ENCODE results near the gene KRTAP4-1. TPM values are rescaled to one million over a fixed set of nuclear protein-coding genes. Genes with fewer than 3 reads are reported as not detected.
"Not testable (repeated sequence)": the region's sequence is repeated elsewhere in the genome, so short reads cannot be mapped to it uniquely, and the experiment has no call there.

KRTAP4-1 gene
- polyA plus RNA-seq, 1 donor from 2014 or later = not detected

DNA sequence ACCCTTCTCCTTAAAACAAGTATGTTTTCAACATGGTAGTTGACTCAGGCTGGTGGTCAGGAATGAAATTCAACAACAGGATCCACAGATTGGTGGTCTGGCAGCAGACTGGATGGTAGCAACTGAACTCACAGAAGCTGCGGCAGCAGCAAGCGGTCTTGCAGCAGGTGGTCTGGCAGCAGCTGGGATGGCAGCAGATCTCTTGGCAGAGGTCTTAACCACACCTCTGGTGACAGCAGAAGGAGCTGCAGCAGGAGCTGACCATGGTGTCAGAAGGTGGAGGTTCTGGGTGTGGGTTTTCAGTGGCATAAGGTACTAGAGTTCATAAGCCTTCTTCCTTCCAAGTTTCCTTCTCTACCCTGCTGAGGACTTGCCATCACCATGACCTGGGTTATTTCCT lies 2.2 kb upstream of the KRTAP4-1 start:
- no peak overlapping the region for H3K27ac Mint-ChIP-seq
- H3K9me3 Mint-ChIP-seq = no peaks in the 10 kb centered on the region
- no peaks in the 10 kb centered on the region for H3K36me3 Mint-ChIP-seq
- H3K4me3 Mint-ChIP-seq = no peak overlapping the region
- H3K4me1 Mint-ChIP-seq = no peaks in the 10 kb centered on the region
- peaks cover 17% of the 10 kb centered on the region for H3K27me3 Mint-ChIP-seq

DNA sequence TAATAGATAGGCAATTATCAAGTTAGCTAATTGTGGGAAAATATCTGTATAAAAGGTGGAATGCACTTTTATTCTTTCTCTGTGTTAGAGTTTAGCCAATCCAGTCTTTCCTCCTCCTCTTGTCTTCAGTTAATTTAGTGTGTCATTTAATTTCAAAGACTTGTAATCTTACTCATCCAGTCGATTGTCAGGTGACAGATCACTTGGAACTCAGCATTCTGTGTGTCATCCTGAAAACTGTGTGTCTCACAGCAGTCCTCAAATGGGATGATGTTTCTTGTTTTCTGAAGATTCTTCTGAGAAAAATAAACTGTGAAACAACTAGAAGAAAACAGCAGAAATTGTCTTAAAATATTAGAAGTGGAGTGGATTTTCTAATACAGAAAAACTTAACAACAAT lies 290 bp upstream of the KRTAP4-1 start:
- Mint-ChIP-seq H3K27me3 (peaks cover 7% of the 10 kb centered on the region), H3K36me3 (no peaks in the 10 kb centered on the region), H3K4me1 (no peaks in the 10 kb centered on the region), H3K9me3 (no peaks in the 10 kb centered on the region), H3K4me3 (no peak overlapping the region), H3K27ac (no peak overlapping the region)

DNA sequence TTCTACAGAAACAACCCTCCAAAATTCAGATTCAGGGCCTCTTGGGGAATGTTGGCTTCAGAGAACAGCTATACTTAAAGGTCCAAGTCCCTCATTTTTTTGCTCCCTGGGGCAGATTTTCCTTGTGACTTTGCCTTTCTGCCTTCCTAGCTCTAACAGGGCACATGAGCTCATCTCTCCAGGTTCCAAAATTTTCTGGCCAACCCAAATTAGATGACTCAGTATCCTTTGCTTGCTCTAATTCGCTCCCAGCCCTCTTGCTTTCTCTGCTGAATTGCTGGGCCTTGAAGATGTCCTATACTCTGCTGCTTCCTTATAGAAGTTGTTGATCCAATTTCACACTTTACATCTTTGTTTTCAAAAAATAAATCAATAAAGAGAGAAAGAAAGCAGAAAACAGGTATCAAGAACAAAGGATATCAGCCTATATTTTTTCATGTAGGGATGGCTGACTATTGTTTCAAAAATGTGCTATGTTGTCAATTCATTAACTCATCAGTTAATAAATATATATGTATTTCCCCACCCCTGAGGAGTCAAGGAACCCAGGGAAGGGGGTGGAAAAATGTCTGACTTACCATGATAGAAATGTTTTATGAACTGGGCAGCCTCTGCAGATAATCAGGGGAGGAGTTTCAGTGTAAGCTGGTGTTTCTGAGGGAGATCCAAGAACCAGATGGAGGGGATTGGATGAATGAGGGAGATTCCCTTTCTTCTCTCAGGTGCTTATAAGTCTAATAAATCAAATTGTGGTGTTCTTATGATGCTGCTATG lies 5.7 kb downstream of the KRTAP4-1 start:
- Mint-ChIP-seq H3K27me3 (no peaks in the 10 kb centered on the region), H3K36me3 (no peaks in the 10 kb centered on the region), H3K4me3 (no peak overlapping the region), H3K27ac (no peak overlapping the region), H3K9me3 (no peaks in the 10 kb centered on the region), H3K4me1 (peaks cover 15 to 30% (median 27%) of the 10 kb centered on the region in 3 donors)

DNA sequence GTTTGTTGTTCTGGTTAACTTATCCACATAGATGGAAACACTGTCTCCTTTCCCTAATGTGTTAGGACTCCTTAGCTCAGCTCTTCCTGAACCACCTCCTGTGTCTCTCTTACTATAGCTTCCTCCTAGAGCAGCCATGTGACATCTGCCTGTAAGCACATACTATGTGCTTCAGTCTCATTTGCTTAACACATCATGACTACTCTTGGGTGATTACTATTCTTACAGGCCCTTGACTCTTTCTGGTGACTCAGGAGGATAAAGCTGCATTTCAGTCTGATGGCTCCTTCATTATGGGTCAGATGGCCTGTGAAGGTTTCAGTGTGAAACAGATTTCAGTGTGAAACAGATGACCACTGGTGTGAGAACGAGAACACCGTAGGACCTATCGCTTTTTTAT lies 6.4 kb downstream of the KRTAP4-1 start:
- no peaks in the 10 kb centered on the region for H3K27me3 Mint-ChIP-seq
- H3K9me3 Mint-ChIP-seq = no peaks in the 10 kb centered on the region
- no peak overlapping the region for H3K27ac Mint-ChIP-seq
- H3K4me1 Mint-ChIP-seq = peaks cover 15 to 32% (median 30%) of the 10 kb centered on the region in 3 donors
- no peak overlapping the region for H3K4me3 Mint-ChIP-seq
- no peaks in the 10 kb centered on the region for H3K36me3 Mint-ChIP-seq

DNA sequence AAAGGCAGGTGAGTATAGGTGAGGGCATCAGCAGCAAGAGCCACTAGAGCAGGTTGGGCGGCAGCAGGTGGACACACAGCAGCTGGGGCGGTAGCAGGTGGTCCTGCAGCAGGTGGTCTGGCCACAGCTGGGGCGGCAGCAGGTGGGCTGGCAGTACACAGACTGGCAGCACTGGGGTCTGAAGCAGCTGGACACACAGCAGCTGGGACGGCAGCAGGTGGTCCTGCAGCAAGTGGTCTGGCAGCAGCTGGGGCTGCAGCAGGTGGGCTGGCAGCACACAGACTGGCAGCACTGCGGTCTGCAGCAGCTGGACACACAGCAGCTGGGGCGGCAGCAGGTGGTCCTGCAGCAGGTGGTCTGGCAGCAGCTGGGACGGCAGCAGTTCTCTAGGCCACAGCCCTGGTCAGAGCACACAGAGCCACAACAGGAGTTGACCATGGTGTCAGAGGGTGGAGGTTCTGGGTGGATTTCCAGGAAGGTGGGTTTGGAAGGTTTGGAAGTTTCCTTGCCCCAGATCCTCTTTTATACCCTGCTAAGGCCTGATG lies 6.9 kb downstream of the KRTAP4-1 start, which contains the start of gene KRTAP4-2:
Gene KRTAP4-2, minus strand, starts transcription at position 495 of the 545 bp plus-strand sequence. Its CDS starts 57 bp downstream, at position 438.
- H3K36me3 Mint-ChIP-seq = no peaks in the 10 kb centered on the region
- H3K9me3 Mint-ChIP-seq = no peaks in the 10 kb centered on the region
- H3K4me3 Mint-ChIP-seq = peak within 1 kb of the TSS in 1 of 4 donors; percentile 75
- peak within 1 kb of the TSS in 2 of 3 donors; percentile 47 to 64 for H3K27ac Mint-ChIP-seq
- peaks cover 15 to 36% (median 32%) of the 10 kb centered on the region in 3 donors for H3K4me1 Mint-ChIP-seq
- no peaks in the 10 kb centered on the region for H3K27me3 Mint-ChIP-seq

DNA sequence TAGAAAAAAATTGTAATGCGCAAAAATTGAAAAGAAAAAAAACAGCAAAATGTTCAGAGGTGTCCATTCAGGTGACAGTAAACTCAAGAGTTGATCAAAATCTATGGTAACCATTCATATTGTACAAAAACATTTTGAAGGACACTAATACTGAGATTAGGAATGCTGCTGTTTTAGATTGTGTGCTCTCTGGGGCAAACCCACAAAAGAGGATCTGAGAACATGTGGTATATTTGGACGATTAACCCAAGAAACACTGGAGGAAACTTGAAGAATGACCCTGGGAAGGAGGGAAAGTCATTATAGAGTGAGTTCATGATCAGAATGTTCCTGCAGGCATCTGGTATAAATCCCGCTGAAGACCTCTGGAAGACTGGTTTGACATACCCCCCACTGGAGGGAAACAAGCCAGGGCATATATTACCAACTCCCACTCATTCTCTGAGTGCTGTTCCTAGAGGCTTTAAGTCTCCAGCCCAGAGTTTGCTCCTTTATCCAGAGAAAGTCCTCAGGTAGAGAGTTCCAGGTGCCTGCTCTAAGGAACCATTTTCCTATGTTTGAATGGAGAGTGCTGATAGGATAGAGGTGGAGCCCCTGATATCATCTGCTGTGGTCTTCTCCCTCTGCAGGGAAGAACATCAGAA lies 7.8 kb downstream of the KRTAP4-1 start:
- peak overlapping the region in 2 of 4 donors; percentile 42 to 75 for H3K4me3 Mint-ChIP-seq
- peak overlapping the region in 2 of 3 donors; percentile 47 to 64 for H3K27ac Mint-ChIP-seq

DNA sequence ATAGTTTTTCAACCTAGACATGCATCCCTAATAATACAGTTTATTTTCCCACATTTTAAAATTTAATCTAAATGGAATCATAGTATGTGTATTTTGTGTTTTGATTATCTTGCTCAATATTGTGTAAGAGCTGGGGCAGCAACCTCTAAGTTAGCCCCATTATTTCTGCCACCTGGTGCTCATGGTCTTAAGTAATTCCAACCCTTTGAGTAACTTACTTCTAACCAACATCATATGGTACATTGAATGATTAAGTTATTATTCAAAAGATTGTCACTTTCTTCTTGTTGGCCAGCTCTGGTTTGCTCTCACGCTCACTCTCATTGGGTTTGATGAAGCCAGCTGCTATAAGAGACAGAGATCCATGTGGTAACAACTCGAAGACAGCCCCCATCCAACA lies 12.8 kb downstream of the KRTAP4-1 start:
- no peak overlapping the region for H3K27ac Mint-ChIP-seq
- no peaks in the 10 kb centered on the region for H3K9me3 Mint-ChIP-seq

More for the DNA sequence above, 7.8 kb downstream of the KRTAP4-1 start:
- Mint-ChIP-seq H3K36me3 (no peaks in the 10 kb centered on the region), H3K9me3 (no peaks in the 10 kb centered on the region), H3K27me3 (no peaks in the 10 kb centered on the region), H3K4me1 (peaks cover 15 to 38% (median 32%) of the 10 kb centered on the region in 3 donors)

DNA sequence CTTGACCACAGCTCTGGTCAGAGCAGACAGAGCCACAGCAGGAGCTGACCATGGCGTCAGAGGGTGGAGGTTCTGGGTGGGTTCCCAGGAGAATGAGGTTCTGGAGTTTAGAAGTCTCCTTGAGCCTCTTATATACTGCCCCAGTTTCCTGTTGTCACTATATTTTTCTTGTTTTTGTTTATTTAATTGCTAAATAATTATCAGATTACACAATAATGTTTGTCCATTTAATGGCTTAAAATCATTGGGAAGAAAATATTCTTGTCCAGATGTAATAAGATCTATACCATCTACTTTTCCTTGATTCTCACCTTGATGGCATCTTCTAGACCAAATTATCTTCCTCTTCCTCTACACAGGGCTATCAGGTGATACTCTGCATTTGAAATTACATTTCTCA lies 16.6 kb downstream of the KRTAP4-1 start, which contains the start of gene KRTAP4-3:
Gene KRTAP4-3, minus strand, starts transcription at position 101 of the 400 bp plus-strand sequence. Its CDS starts 49 bp downstream, at position 52.
- H3K36me3 Mint-ChIP-seq = no peaks in the 10 kb centered on the region
- H3K9me3 Mint-ChIP-seq = no peaks in the 10 kb centered on the region
- H3K4me3 Mint-ChIP-seq = no peak within 1 kb of the TSS
- peaks cover 0 to 5% (median 0%) of the 10 kb centered on the region in 3 donors for H3K4me1 Mint-ChIP-seq
- peaks cover 5% of the 10 kb centered on the region for H3K27me3 Mint-ChIP-seq
- H3K27ac Mint-ChIP-seq = no peak within 1 kb of the TSS

More for the DNA sequence above, 12.8 kb downstream of the KRTAP4-1 start:
- no peaks in the 10 kb centered on the region for H3K36me3 Mint-ChIP-seq
- H3K4me1 Mint-ChIP-seq = peaks cover 10 to 22% (median 19%) of the 10 kb centered on the region in 3 donors
- peaks cover 2% of the 10 kb centered on the region for H3K27me3 Mint-ChIP-seq
- H3K4me3 Mint-ChIP-seq = no peak overlapping the region

DNA sequence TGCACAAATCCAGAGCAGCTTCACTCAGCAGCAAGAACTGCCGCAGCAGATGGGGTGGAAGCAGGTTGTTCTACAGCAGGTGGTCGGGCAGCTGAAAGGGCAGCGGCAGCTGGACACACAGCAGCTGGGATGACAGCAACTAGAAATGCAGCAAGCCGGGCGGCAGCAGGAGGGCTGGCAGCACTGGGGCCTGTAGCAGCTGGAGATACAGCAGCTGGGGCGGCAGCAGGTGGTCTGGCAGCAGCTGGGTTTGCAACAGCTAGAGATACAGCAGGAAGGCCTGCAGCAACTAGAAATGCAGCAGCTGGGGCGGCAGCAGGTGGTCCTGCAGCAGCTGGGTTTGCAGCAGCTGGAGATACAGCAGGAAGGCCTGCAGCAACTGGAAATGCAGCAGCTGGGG lies 17.1 kb downstream of the KRTAP4-1 start:
- no peak overlapping the region for H3K27ac Mint-ChIP-seq
- H3K36me3 Mint-ChIP-seq = no peaks in the 10 kb centered on the region
- H3K9me3 Mint-ChIP-seq = no peaks in the 10 kb centered on the region
- H3K4me1 Mint-ChIP-seq = peaks cover 0 to 2% (median 0%) of the 10 kb centered on the region in 3 donors
- H3K4me3 Mint-ChIP-seq = no peak overlapping the region
- peaks cover 5% of the 10 kb centered on the region for H3K27me3 Mint-ChIP-seq

DNA sequence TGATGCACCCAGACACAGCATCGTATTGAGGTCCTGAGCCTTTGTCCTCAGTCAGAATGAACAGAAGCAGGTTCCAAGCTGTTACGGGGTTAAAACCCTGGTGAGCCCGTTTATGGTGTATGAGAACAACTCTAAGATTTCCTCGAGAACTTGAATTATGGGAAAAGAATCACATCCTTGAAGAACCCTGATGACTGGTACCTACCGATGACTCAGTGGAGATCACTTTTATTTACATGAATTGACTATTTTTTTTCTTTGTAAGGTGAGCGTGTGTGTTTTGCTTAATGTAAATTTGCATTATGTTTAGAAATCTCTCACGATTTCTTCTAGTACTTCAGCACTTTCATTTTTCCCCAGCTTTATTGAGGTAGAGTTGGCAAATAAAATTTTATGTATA lies 20.9 kb downstream of the KRTAP4-1 start:
- Mint-ChIP-seq H3K4me1 (peaks cover 0 to 1% (median 0%) of the 10 kb centered on the region in 3 donors), H3K27me3 (peaks cover 10% of the 10 kb centered on the region), H3K4me3 (no peak overlapping the region), H3K9me3 (no peaks in the 10 kb centered on the region), H3K36me3 (no peaks in the 10 kb centered on the region), H3K27ac (no peak overlapping the region)

DNA sequence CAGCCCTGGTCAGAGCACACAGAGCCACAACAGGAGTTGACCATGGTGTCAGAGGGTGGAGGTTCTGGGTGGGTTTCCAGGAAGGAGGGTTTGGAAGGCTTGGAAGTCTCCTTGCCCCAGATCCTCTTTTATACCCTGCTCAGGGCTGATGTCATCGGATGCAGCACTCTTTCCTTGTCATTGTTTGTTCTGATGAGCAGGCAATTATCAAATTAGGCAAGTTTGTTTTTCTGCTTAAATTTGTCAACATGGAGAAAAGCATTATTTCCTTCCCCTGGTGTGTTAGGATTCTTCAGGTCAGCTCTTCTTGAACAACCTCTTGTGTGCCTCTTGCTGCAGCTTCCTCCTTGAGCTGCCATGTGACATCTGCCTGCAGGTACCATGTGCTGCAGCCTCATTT lies 24.1 kb downstream of the KRTAP4-1 start, which contains the start of gene KRTAP4-4:
Gene KRTAP4-4, minus strand, starts transcription at position 101 of the 400 bp plus-strand sequence. Its CDS starts 57 bp downstream, at position 44.
- H3K27me3 Mint-ChIP-seq = peaks cover 11% of the 10 kb centered on the region
- peaks cover 0 to 3% (median 0%) of the 10 kb centered on the region in 3 donors for H3K9me3 Mint-ChIP-seq
- H3K27ac Mint-ChIP-seq = no peak within 1 kb of the TSS
- H3K4me1 Mint-ChIP-seq = peaks cover 0 to 1% (median 0%) of the 10 kb centered on the region in 3 donors
- no peak within 1 kb of the TSS for H3K4me3 Mint-ChIP-seq
- no peaks in the 10 kb centered on the region for H3K36me3 Mint-ChIP-seq

DNA sequence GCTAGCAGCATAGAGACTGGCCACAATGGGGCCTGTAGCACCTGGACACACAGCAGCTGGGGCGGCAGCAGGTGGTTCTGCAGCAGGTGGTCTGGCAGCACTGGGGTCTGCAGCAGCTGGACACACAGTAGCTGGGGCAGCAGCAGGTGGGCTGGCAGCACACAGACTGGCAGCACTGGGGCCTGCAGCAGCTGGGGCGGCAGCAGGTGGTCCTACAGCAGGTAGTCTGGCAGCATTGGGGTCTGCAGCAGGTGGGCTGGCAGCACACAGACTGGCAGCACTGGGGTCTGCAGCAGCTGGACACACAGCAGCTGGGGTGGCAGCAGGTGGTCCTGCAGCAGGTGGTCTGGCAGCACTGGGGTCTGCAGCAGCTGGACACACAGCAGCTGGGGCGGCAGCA lies 24.5 kb downstream of the KRTAP4-1 start:
- peaks cover 13% of the 10 kb centered on the region for H3K27me3 Mint-ChIP-seq

DNA sequence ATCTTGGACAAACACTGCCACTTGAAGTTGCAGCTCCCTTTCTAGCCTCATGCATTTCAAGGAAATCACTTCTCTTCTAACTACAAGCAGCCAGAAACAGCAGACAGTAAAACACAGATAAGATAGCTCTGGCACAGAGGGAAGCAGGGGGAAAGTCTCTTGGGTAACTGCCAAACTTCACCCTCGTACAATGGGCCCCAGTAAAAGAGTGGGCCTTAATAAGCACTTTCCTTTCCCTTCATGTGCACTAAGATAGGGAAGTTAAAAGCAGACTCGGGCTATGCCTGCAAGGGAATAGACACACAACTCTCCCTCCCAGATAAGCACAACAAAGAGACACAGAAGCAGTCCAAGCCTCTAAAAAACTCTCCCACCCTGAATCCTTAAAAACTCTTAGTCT lies 30.9 kb downstream of the KRTAP4-1 start:
- H3K27me3 Mint-ChIP-seq = peaks cover 14% of the 10 kb centered on the region
- no peak overlapping the region for H3K27ac Mint-ChIP-seq
- no peaks in the 10 kb centered on the region for H3K36me3 Mint-ChIP-seq
- no peak overlapping the region for H3K4me3 Mint-ChIP-seq
- H3K9me3 Mint-ChIP-seq = peaks cover 0 to 3% (median 0%) of the 10 kb centered on the region in 3 donors
- H3K4me1 Mint-ChIP-seq = peaks cover 0 to 3% (median 0%) of the 10 kb centered on the region in 3 donors

More for the DNA sequence above, 24.5 kb downstream of the KRTAP4-1 start:
- H3K4me3 Mint-ChIP-seq, H3K4me1 Mint-ChIP-seq, H3K36me3 Mint-ChIP-seq, H3K27ac Mint-ChIP-seq, H3K9me3 Mint-ChIP-seq: not testable (repeated sequence)

DNA sequence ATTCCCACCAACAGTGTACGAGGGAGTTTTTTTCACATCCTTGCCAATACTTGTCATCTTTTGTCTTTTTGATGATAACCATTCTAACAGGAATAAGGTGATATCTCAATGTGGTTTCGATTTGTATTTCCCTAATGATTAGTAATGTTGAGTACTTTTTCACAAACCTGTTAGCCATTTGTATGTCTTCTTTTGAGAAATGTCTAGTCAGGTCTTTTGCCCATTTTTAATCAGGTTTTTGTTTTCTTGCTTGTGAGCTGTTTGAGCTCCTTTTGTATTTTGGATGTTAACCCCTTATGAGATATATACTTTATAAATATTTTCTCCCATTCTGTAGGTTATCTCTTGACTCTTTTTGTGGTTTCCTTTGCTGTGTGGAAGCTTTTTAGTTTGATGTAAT lies 33.2 kb downstream of the KRTAP4-1 start:
- peaks cover 0 to 2% (median 1%) of the 10 kb centered on the region in 3 donors for H3K9me3 Mint-ChIP-seq
- peaks cover 0 to 3% (median 0%) of the 10 kb centered on the region in 3 donors for H3K4me1 Mint-ChIP-seq
- H3K36me3 Mint-ChIP-seq = no peaks in the 10 kb centered on the region
- H3K4me3 Mint-ChIP-seq = no peak overlapping the region
- H3K27ac Mint-ChIP-seq = no peak overlapping the region
- peaks cover 12% of the 10 kb centered on the region for H3K27me3 Mint-ChIP-seq

DNA sequence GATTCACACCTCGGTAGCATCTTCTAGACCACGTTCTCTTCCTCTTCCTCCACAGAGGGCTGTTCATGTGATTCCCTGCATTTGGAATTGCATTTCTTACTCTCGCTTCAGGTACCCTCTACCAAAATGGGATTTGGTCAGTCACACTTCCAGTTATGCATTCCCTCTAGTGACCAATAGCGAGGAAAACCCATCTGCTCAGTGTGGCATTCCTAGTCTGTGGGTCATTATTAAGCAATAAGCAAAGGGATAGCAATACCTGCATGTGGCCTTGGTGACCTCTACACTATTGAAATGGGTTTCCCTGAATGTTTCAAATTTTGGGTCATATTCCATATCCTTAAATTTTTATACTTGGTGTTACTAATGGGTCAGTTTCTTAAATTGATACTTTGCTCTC lies 34.7 kb downstream of the KRTAP4-1 start:
- H3K9me3 Mint-ChIP-seq = peaks cover 0 to 1% (median 0%) of the 10 kb centered on the region in 3 donors
- no peaks in the 10 kb centered on the region for H3K36me3 Mint-ChIP-seq
- H3K27ac Mint-ChIP-seq = no peak overlapping the region
- peaks cover 10% of the 10 kb centered on the region for H3K27me3 Mint-ChIP-seq
- H3K4me3 Mint-ChIP-seq = no peak overlapping the region
- H3K4me1 Mint-ChIP-seq = peaks cover 0 to 3% (median 0%) of the 10 kb centered on the region in 3 donors
